HG03457 (cell line): ENCODE results near the gene BMP8A.

Experiments
- ATAC-seq: cut with Tn5 transposase; IDR thresholded peaks from one replicate; pipeline ENCODE4 v1.9.1; 2021; ENCODE audit warnings: moderate number of reproducible peaks; ENCODE audit not compliant: unreplicated experiment

Gene BMP8A

DNA sequence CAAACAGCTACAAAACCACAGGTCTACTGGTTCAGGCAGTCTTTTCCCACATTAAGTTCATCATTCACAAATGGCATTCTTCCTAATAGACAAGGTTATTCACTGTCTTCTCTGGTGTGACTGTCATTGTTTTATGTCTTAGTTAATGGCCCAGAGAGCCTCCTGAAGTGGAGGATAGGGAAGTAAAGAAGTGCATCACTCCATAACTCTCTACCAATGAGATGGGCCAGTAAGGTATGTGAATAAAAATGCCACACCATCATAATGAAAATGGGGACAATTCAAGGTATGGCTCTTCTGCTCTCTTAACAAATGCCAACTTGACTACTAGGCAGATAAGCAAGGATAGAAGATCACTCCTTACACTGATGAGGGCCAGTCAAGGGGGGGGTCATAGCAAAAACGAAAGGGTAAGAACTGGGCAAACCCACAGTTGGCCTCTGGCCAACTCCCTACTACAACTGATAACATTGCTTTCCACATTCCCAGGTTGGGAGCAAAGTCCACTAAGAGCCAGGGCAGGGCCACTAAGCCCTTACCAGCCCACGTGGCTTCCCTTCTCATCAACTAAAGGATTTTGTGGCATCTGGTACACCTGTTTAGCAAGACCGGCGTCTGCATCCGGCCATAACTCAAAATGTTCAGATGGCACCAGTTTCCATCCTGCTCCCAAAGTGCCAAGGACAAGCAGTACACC is 75.2 kb downstream of the BMP8A start:
- no peak for ATAC-seq

DNA sequence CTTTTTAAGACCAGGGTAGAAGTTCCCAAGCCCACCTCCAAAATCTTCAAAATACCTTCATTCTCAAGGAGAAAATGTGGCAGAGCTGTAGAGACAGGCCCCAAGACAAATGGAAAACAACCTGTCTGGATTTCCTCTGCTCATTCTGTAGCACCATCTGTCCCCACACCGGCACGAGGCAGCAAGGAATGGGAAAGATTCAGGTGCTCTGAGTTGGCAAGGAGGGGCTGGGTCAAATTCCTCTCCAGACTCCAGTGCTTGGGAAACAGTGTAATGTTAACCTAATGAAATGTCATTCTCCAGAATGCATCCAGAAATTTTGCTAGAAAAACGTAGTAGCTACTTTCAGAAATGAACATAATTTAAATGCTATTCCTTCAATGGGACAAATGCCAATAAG is 75.9 kb downstream of the BMP8A start:
- ATAC-seq = no peak

DNA sequence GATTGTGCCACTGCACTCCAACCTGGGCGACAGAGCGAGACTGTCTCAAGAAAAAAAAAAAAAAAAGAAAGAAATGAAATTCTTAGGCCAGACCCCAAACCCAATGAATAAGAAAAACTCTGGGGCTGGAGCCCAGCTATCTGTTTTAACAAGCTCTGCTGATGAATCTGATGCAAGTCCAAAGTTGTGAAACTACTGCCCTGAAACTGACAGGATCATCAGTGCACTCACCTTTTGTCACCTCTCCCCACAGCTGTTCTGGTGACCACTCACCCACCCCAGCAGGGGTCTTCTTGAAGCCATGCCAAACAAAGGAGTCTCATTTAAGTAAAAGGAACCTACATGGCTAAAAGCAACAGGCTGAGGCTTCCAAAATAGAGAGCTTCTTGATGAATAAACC is 76.8 kb downstream of the BMP8A start:
- ATAC-seq = no peak

DNA sequence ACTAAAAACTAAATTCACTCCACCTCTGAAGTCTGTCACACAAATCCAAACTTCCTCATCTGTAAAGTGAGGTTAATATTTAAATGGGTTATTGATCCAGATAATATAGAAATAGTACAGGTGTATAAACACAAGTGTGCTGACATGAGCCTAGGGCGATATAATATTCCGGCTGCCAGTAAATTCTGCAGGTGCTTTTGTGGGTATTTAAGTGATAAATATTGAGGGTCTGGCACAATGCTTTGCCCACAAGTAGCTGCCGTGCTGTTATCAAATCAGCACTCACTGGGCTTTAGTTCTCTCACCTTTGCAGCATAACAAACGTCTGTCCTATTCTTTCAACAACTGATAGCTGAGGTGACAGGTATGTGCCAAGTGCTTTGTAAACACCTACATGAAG is 77.6 kb downstream of the BMP8A start:
- no peak for ATAC-seq

DNA sequence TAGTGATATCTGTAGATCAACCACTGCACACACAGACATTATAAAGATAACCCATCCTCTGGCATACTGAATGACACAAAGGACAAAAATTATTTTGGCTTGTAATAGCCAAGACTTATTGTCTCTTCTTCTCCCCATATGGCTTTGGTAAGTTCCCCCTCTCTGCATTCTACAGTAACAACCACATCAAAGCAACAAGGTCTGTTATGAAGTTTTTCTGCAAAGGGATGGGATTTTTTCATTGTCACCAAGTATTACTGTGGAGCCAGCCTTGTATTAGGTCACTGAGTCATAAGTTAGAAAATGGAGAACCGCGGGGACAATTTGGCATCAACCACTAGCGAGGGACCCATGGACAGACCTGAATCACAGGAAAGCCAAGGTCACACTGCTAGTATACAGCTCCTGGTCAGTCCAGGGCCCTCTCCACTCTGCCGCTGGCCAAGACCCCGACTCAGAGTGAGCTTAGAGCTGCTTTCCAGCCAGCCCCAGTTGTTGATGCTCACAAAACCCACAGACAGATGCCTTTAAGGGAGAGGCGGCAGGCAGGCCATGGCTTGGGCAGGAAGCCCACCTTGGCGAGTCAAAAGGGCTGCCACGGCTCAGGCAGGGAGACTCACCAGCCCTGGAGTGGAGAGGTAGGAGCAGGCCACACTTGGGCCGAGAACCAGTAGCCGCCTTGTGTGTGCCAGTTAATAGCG is 79.2 kb downstream of the BMP8A start:
- no peak for ATAC-seq

DNA sequence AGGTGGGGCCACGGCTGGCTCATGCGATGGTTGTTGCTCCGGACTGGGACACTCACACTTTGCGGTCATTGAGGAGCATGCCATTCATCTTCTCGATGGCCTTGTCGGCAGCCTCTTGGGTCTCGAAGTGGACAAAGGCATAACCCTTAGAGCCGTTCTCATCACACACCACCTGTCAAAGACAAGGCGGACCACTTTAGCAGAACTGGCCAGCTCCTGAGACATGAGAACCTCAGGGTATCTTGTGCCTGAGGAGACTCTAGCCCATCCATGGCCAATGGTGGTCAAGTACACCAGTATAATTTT is 79.7 kb downstream of the BMP8A start:
- ATAC-seq = no peak

DNA sequence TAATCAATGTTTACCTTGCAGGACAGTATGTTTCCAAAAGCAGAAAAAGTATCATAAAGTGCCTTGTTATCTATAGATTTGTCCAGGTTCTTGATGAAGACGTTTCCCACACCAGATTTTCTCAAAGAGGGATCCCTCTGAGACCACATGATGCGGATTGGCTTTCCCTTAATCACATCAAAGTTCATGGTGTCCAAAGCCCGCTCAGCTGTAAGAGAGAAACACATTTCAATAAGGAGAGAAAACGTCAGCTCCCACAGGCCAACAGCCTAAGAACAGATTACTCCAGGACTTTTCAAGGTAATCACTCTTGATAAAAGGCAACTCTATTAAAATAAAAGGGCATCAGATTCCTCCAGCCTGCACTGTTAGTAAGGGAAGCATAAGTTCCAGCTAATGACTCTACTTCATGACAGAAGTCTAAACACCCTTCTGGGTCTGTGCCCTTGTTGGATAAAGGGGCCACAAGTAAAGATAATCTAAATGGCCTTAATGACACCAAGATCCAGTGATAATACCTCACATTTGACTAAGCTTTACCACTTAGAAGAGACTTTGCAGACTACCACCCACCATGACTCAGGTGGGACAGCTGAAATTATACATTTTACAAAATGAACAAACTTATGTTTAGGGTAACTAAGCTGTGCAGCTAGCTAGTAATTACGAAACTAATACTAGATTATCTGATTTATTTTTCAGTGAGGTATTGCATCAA is 81.1 kb downstream of the BMP8A start:
- no peak for ATAC-seq

DNA sequence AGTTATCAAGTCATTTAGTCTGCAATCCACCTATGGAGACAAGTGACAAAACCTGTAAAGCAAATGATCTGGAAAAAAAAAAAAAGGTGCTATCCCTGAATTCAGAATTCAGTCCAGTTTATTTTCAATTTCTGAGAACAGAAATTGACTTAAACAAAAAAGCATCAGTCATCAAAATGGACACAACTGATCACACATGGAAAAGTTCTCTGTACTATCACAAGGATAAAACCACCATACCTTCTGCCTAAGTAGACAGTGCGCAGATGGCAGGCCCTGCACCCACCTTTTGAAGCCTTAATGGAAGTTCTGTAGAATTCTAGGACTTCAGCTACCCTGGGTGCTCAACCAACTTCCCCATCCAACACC is 81.6 kb downstream of the BMP8A start:
- ATAC-seq = no peak

DNA sequence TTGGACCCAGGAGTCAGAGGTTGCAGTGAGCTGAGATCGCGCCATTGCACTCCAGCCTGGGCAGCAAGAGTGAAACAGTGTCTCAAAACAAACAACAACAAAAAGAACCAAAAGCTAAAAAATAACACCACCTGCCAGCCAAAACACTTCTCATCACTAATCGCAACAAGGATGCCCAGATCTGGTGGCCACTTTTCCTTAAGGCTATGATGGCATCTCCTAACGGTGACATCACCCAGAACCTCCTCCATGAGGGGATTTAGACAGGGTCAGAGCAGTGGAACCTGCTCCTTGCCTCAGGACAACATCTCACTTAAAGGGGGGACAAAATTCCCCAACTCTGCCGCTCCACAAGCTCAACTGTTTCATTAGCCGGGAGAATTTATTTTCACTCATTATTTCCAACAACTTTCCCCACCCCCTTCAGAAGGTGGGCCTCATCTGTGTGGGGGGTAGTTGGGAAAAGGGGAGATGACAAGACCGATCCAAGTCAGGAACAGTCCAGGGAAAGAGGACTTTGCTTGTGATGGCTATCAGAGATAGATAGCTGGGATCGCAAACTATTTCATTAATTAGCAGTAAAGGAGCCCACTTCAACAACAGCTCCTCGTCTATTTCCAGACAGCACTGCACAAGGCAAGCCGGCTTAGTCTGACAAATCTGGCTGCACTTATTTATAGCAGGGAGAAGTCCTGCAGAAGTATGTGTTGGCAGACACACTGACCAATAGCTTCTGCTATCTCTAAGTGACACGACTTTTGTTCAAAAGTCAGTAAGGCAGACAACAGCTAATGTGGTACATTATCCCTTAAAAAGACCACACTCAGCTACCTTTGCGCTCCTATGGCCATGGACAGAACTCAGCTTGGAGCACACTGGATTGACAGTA is 82.5 kb downstream of the BMP8A start:
- ATAC-seq = no peak

DNA sequence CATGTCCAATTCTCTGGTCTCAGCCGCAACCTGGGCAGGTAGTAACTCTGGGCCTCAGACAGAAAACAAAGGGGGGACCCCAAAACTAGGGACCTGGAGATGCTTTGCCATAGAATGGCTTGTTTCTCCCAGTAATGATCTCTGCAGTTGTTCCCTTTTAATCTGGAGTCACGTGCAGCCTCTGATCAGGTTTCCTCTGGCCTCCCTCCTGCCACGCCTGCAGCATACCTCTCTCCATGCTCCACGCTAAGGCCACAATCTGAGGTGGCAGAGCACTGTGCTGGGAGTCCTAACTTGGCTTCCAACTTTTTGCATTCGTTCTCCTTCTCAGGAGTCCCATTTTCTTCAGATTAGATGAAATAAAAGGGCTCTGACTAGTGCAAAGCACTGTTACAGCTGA is 83.2 kb downstream of the BMP8A start:
- ATAC-seq = no peak
